Body of pancreas (tissue), 4 donors: ENCODE measurements around the gene PRR20B. TPM values are rescaled to one million over a fixed set of nuclear protein-coding genes. Genes with fewer than 3 reads are reported as not detected.
"Not testable (repeated sequence)": the region's sequence is repeated elsewhere in the genome, so short reads cannot be mapped to it uniquely, and the experiment has no call there.

Experiments
- ATAC-seq: fragments of 150-250 bp; one replicate; pipeline ENCODE4 v1.9.1; 2016
- DNase-seq, 4 donors: peaks; one replicate each; pipeline ENCODE4 v3.0.0-alpha.2; 2019
- H3K27ac ChIP-seq, 4 donors: fragments of 200-600 bp; sonication (generic); 1 replicate in 3 of 4; 2 replicates in 1 of 4; pipeline versions ENCODE4 v1.5.1 to v1.6.1; 2016 to 2019; ENCODE audit warnings: mild to moderate bottlenecking in 1 of 4, mixed read lengths in 1 of 4, moderate library complexity in 1 of 4
- H3K27me3 ChIP-seq, 2 donors: fragments of 200-600 bp; sonication (generic); one replicate each; pipeline ENCODE4 v1.6.0; 2016; ENCODE audit warnings: mild to moderate bottlenecking in 1 of 2
- H3K36me3 ChIP-seq, 2 donors: fragments of 200-600 bp; sonication (generic); replicated peaks in 1 of 2; 2 replicates each; pipeline ENCODE4 v1.5.1; 2016; ENCODE audit warnings: low read depth in 2 of 2; ENCODE audit not compliant: insufficient read depth in 1 of 2
- H3K4me1 ChIP-seq: fragments of 200-600 bp; sonication (generic); one replicate; pipeline ENCODE4 v1.6.0; 2016
- H3K4me3 ChIP-seq, 2 donors: fragments of 200-600 bp; sonication (generic); 1 replicate in 1 of 2; 2 replicates in 1 of 2; pipeline ENCODE4 v1.5.1; 2016 to 2019
- H3K9me3 ChIP-seq, 3 donors: fragments of 200-600 bp; sonication (generic); 1 replicate in 2 of 3; 2 replicates in 1 of 3; pipeline ENCODE4 v1.5.1; 2016
- POLR2A ChIP-seq, 3 donors: fragments of 450-650 bp; IDR thresholded peaks; one replicate each; pipeline ENCODE4 v1.6.1; 2016; ENCODE audit warnings: antibody characterized with exemption in 3 of 3, mild to moderate bottlenecking in 2 of 3
- WGBS, 2 donors: methylation state at CpG; one replicate each; pipeline ENCODE4 v1.1.5; 2017; 5-methylcytosine and 5-hydroxymethylcytosine counted together
- intact Hi-C: fragments of 100-400 bp; cut with DNase I; formaldehyde crosslinking; loops from one replicate; pipeline ENCODE4 v1.15.1; 2023
- total RNA-seq, 2 donors: library from RNA; depleted of rRNA; stranded (reverse); fragments of >200 nt; gene quantifications; one replicate each; pipeline ENCODE4 v1.1.0, GENCODE V29; 2016
- TF ChIP-seq, protein P1 (sequence below), 7 experiments: fragments of 450-650 bp in 4 of 7; fragments of 200-600 bp in 3 of 7; sonication (generic) in 3 of 7; IDR thresholded peaks; one replicate each; pipeline ENCODE4 v1.5.1; 2016 to 2019; ENCODE audit warnings: antibody characterized with exemption in 7 of 7

PRR20B gene
- total RNA-seq, result not detected

DNA sequence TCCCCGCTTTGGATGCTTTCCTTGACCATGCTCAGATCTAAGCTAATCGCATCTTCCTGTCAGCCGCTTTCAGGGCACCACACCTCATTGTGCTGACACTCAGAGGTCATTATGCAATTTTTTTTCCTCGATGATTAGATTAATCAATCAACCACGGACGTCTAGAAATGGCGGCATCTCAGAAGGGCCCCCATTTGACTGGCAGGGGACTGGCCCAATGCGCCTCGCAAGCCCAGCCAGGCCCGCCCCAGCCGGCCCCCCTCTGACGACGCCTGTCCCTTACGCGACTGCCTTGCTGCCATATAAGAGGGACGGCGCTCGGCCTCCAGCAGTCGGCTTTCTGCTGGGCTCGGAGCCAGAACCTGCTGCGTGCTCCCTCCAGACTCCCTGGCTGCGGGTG, at the start of gene PRR20B:
PRR20B (plus strand) TSS at position 301 of the 400 bp plus-strand sequence. CDS start 387 bp downstream, outside the sequence.
- intact Hi-C loops, result not testable (repeated sequence)

DNA sequence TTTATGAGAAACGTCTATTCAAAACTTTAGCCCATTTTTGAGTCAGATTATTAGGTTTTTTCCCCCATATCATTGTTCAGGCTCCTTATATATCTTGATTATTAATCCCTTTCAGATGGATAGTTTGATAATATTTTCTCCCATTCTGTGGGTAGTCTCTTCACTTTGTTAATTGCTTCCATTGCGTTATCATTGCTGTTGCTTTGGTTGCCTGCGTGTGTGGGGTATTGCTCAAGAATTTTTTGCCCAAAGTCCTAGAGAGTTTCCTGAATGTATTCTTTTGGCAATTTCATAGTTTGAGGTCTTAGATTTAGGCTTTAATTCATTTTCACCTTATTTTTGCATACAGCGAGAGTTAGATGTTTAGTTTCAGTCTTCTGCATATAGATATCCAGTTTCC, 32.3 kb upstream of the PRR20B start:
- no peaks in the 10 kb centered on the region for H3K27me3 ChIP-seq
- H3K4me3 ChIP-seq, result no peak overlapping the region
- ATAC-seq (no peak), DNase-seq (no peak)
- 72 to 82% methylated on average over 4 of the region's 4 CpGs for WGBS, 2 donors
- H3K9me3 ChIP-seq, result no peaks in the 10 kb centered on the region
- no peaks in the 10 kb centered on the region for H3K4me1 ChIP-seq
- no peaks in the 10 kb centered on the region for H3K36me3 ChIP-seq
- no peak overlapping the region for H3K27ac ChIP-seq
- TF ChIP-seq, protein P1, sequence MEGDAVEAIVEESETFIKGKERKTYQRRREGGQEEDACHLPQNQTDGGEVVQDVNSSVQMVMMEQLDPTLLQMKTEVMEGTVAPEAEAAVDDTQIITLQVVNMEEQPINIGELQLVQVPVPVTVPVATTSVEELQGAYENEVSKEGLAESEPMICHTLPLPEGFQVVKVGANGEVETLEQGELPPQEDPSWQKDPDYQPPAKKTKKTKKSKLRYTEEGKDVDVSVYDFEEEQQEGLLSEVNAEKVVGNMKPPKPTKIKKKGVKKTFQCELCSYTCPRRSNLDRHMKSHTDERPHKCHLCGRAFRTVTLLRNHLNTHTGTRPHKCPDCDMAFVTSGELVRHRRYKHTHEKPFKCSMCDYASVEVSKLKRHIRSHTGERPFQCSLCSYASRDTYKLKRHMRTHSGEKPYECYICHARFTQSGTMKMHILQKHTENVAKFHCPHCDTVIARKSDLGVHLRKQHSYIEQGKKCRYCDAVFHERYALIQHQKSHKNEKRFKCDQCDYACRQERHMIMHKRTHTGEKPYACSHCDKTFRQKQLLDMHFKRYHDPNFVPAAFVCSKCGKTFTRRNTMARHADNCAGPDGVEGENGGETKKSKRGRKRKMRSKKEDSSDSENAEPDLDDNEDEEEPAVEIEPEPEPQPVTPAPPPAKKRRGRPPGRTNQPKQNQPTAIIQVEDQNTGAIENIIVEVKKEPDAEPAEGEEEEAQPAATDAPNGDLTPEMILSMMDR (IDR thresholded peaks at IDR 0.05), result no peak
- no peak for TF ChIP-seq POLR2A (IDR thresholded peaks at IDR 0.05)
- intact Hi-C loops, result no loop called here

More for the DNA sequence above, at the start of gene PRR20B:
- ATAC-seq, H3K9me3 ChIP-seq, H3K4me1 ChIP-seq, H3K4me3 ChIP-seq, H3K36me3 ChIP-seq, H3K27me3 ChIP-seq, H3K27ac ChIP-seq, DNase-seq: not testable (repeated sequence)
- no CpG with 5 or more reads among the region's 22 CpGs for WGBS, 2 donors

DNA sequence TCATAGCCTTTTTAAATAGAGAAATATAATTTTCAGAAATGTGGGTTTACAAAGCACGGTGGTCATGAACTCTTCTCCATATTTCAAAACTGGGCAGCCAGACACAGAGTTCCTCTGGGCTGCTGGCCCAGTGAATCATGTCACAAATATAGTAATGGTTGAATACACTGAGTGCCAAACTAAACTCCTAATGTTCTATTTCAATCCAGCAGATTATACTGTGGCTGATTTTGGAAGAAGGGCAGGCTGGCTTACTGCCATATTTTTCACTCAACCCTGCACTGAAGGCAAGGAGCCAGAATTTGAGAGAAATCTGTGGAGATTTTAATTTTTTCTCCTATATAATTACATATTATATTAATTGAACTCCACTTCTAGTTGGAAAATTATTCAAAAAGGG, 23.6 kb upstream of the PRR20B start:
- intact Hi-C loops, result no loop called here
- ATAC-seq, result no peak

DNA sequence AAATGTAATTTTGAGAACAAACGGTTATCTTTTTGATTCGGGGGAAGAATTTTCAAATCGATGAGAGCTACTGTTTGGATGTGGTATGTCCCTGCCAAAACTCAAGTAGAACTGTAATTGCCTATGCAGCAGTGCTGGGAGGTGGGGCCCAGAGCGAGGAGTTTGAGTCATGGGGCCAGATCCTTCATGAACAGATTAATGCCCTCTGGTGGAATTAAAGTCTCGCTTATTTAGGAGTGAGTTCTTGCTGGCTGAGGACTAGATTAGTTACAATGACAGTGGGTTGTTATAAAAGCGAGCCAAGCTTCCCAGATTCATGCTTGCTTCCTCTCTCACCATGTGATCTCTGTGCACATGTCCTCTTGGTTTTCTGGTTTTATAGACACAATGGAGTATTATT, 18.4 kb upstream of the PRR20B start:
- no peak for DNase-seq
- intact Hi-C loops, result no loop called here
- ATAC-seq, result no peak
- WGBS, 2 donors, result 59 to 61% methylated on average over 6 of the region's 6 CpGs
- Histone ChIP-seq H3K4me1 (no peaks in the 10 kb centered on the region), H3K36me3 (no peaks in the 10 kb centered on the region), H3K27me3 (no peaks in the 10 kb centered on the region), H3K9me3 (no peaks in the 10 kb centered on the region), H3K4me3 (no peak overlapping the region), H3K27ac (no peak overlapping the region)
- TF ChIP-seq, protein P1 (IDR thresholded peaks at IDR 0.05), result no peak
- TF ChIP-seq POLR2A (IDR thresholded peaks at IDR 0.05), result no peak

More for the DNA sequence above, 23.6 kb upstream of the PRR20B start:
- H3K27me3 ChIP-seq, result no peaks in the 10 kb centered on the region
- no peak for TF ChIP-seq POLR2A (IDR thresholded peaks at IDR 0.05)
- TF ChIP-seq, protein P1 (IDR thresholded peaks at IDR 0.05), result no peak
- WGBS, 2 donors, result 79 to 85% methylated on average over 1 of the region's 1 CpG
- DNase-seq, result no peak
- H3K4me3 ChIP-seq, result no peak overlapping the region
- no peaks in the 10 kb centered on the region for H3K36me3 ChIP-seq
- no peaks in the 10 kb centered on the region for H3K9me3 ChIP-seq
- H3K4me1 ChIP-seq, result no peaks in the 10 kb centered on the region
- no peak overlapping the region for H3K27ac ChIP-seq

DNA sequence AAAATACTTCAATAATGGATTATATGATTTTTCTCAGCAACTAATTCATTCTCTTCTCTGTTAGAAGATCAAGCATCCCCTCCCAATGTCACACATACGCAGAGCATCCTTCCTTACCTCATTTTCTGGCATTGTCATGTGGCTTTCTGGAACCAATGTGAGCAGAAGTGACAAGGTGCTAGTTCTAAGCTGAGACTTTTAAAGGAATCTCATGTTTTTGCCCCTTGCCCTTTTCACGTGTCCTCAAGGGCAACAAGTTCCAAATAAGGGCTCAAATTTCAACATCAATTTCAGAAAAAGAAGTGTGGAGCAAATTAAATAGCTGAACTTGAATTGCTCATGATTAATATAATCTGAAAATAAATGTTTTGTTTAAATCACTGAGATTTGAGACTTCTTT, 11.2 kb upstream of the PRR20B start:
- TF ChIP-seq, protein P1 (IDR thresholded peaks at IDR 0.05), result no peak
- no peak for TF ChIP-seq POLR2A (IDR thresholded peaks at IDR 0.05)
- Histone ChIP-seq H3K36me3 (no peaks in the 10 kb centered on the region), H3K4me3 (no peak overlapping the region), H3K4me1 (no peaks in the 10 kb centered on the region), H3K27ac (no peak overlapping the region), H3K9me3 (no peaks in the 10 kb centered on the region), H3K27me3 (no peaks in the 10 kb centered on the region)
- DNase-seq (no peak), ATAC-seq (no peak)
- intact Hi-C loops, result no loop called here
- WGBS, 2 donors, result 39 to 40% methylated on average over 2 of the region's 2 CpGs
